ENCODE results near the gene CD99L2. TPM values are rescaled to one million over a fixed set of nuclear protein-coding genes. Genes with fewer than 3 reads are reported as not detected.

CD99L2 gene
- total and polyA plus RNA-seq, 2 donors (not counting 1 experiment from before 2014, with no cell fraction given): 40.6 to 55.5 TPM

- H3K36me3 ChIP-seq (ENCODE audit: control insufficient read depth, insufficient read depth, low read length): no peaks in the 10 kb centered on the region
- H3K4me3 ChIP-seq (replicated peaks in 1 of 4; ENCODE audit: control extremely low read depth in 1 of 4, insufficient read depth in 1 of 4, low read depth in 3 of 4, low read length in 4 of 4): no peak overlapping the region
- DNase-seq (ENCODE audit: low read depth in 2 of 2): no peak
- H3K4me1 ChIP-seq (ENCODE audit: control insufficient read depth, extremely low read depth, insufficient read depth, low read length): no peaks in the 10 kb centered on the region
- H3K9ac ChIP-seq (ENCODE audit: insufficient read depth, low read length): no peak overlapping the region
- H3K9me3 ChIP-seq (ENCODE audit: control insufficient read depth, insufficient read depth, low read depth, low read length): no peaks in the 10 kb centered on the region
- TF ChIP-seq CTCF (conservative IDR thresholded peaks at IDR 0.05 in 1 of 2, IDR thresholded peaks at IDR 0.05 in 1 of 2; ENCODE audit: low read depth in 1 of 2, low read length in 2 of 2) (no peak), EZH2 (IDR thresholded peaks at IDR 0.05; ENCODE audit: low read length, missing control alignments) (no peak)
- H4K20me1 ChIP-seq (ENCODE audit: control insufficient read depth, extremely low read depth, insufficient read depth, low read length): no peaks in the 10 kb centered on the region
- H2AFZ ChIP-seq (ENCODE audit: low read length): no peak overlapping the region
- no peak overlapping the region for H3K4me2 ChIP-seq (ENCODE audit: extremely low read depth, insufficient read depth, low read length)
- H3K27ac ChIP-seq (ENCODE audit: insufficient read depth, low read length): no peak overlapping the region
- no peaks in the 10 kb centered on the region for H3K79me2 ChIP-seq (ENCODE audit: control insufficient read depth, insufficient read depth, low read length)
- H3K27me3 ChIP-seq (ENCODE audit: control insufficient read depth, insufficient read depth, low read length): no peaks in the 10 kb centered on the region
These were observed 105.4 kb downstream of the CD99L2 start for GRCh38 chrX:150792949-150793527.

- Histone ChIP-seq H3K79me2 (ENCODE audit: control insufficient read depth, insufficient read depth, low read length) (no peaks in the 10 kb centered on the region), H3K9me3 (ENCODE audit: control insufficient read depth, insufficient read depth, low read depth, low read length) (no peaks in the 10 kb centered on the region), H3K4me1 (ENCODE audit: control insufficient read depth, extremely low read depth, insufficient read depth, low read length) (no peaks in the 10 kb centered on the region), H3K9ac (ENCODE audit: insufficient read depth, low read length) (no peak overlapping the region), H3K4me2 (ENCODE audit: extremely low read depth, insufficient read depth, low read length) (no peak overlapping the region), H3K4me3 (replicated peaks in 1 of 4; ENCODE audit: control extremely low read depth in 1 of 4, insufficient read depth in 1 of 4, low read depth in 3 of 4, low read length in 4 of 4) (no peak overlapping the region), H3K36me3 (ENCODE audit: control insufficient read depth, insufficient read depth, low read length) (no peaks in the 10 kb centered on the region), H3K27me3 (ENCODE audit: control insufficient read depth, insufficient read depth, low read length) (no peaks in the 10 kb centered on the region), H2AFZ (ENCODE audit: low read length) (no peak overlapping the region), H4K20me1 (ENCODE audit: control insufficient read depth, extremely low read depth, insufficient read depth, low read length) (no peaks in the 10 kb centered on the region), H3K27ac (ENCODE audit: insufficient read depth, low read length) (no peak overlapping the region)
- no peak for DNase-seq (ENCODE audit: low read depth in 2 of 2)
- TF ChIP-seq CTCF (conservative IDR thresholded peaks at IDR 0.05 in 1 of 2, IDR thresholded peaks at IDR 0.05 in 1 of 2; ENCODE audit: low read depth in 1 of 2, low read length in 2 of 2): no peak
- TF ChIP-seq EZH2 (IDR thresholded peaks at IDR 0.05; ENCODE audit: low read length, missing control alignments): no peak
These were observed 108.4 kb downstream of the CD99L2 start for GRCh38 chrX:150790021-150790420.

GRCh38 chrX:150781677-150782076 is 116.8 kb downstream of the CD99L2 start:
- DNase-seq (ENCODE audit: low read depth in 2 of 2): no peak
- no peaks in the 10 kb centered on the region for H3K36me3 ChIP-seq (ENCODE audit: control insufficient read depth, insufficient read depth, low read length)
- H3K27ac ChIP-seq (ENCODE audit: insufficient read depth, low read length): no peak overlapping the region
- H3K27me3 ChIP-seq (ENCODE audit: control insufficient read depth, insufficient read depth, low read length): no peaks in the 10 kb centered on the region
- no peak overlapping the region for H3K9ac ChIP-seq (ENCODE audit: insufficient read depth, low read length)
- no peaks in the 10 kb centered on the region for H3K4me1 ChIP-seq (ENCODE audit: control insufficient read depth, extremely low read depth, insufficient read depth, low read length)
- no peaks in the 10 kb centered on the region for H3K79me2 ChIP-seq (ENCODE audit: control insufficient read depth, insufficient read depth, low read length)
- H3K4me2 ChIP-seq (ENCODE audit: extremely low read depth, insufficient read depth, low read length): no peak overlapping the region
- no peaks in the 10 kb centered on the region for H3K9me3 ChIP-seq (ENCODE audit: control insufficient read depth, insufficient read depth, low read depth, low read length)
- TF ChIP-seq CTCF (conservative IDR thresholded peaks at IDR 0.05 in 1 of 2, IDR thresholded peaks at IDR 0.05 in 1 of 2; ENCODE audit: low read depth in 1 of 2, low read length in 2 of 2) (no peak), EZH2 (IDR thresholded peaks at IDR 0.05; ENCODE audit: low read length, missing control alignments) (no peak)
- no peak overlapping the region for H3K4me3 ChIP-seq (replicated peaks in 1 of 4; ENCODE audit: control extremely low read depth in 1 of 4, insufficient read depth in 1 of 4, low read depth in 3 of 4, low read length in 4 of 4)
- no peak overlapping the region for H2AFZ ChIP-seq (ENCODE audit: low read length)
- no peaks in the 10 kb centered on the region for H4K20me1 ChIP-seq (ENCODE audit: control insufficient read depth, extremely low read depth, insufficient read depth, low read length)
